HepG2 (cell line): ENCODE data around the gene CLDN7. TPM values are rescaled to one million over a fixed set of nuclear protein-coding genes. Genes with fewer than 3 reads are reported as not detected.

Experiments used
- ATF5 ChIP-seq: sonication (generic); formaldehyde crosslinking; IDR thresholded peaks from 2 replicates; pipeline ENCODE4 v1.4.0; 2020; ENCODE audit warnings: mild to moderate bottlenecking, low read depth, missing genetic modification reagents
- BATF2 ChIP-seq: sonication (generic); formaldehyde crosslinking; IDR thresholded peaks from 2 replicates; pipeline ENCODE4 v1.8.0; 2022; ENCODE audit warnings: mild to moderate bottlenecking, missing genetic modification reagents, moderate library complexity
- BCL6 ChIP-seq: IDR thresholded peaks from 2 replicates; pipeline ENCODE4 v1.6.1; 2016; ENCODE audit warnings: missing genetic modification reagents, missing compliant biosample characterization
- BORCS8-MEF2B ChIP-seq: sonication (generic); formaldehyde crosslinking; IDR thresholded peaks from 2 replicates; pipeline ENCODE4 v1.8.0; 2022; ENCODE audit warnings: mild to moderate bottlenecking, missing genetic modification reagents
- CAMTA2 ChIP-seq: sonication (generic); formaldehyde crosslinking; IDR thresholded peaks from 2 replicates; pipeline ENCODE4 v1.4.0; 2020; ENCODE audit warnings: mild to moderate bottlenecking, missing genetic modification reagents, borderline replicate concordance
- ELF1 ChIP-seq: sonication (generic); formaldehyde crosslinking; IDR thresholded peaks from 2 replicates; pipeline ENCODE4 v1.4.0; 2020; ENCODE audit warnings: missing genetic modification reagents
- FOXP1 ChIP-seq, 2 experiments: fragments of 450-650 bp in 1 of 2; IDR thresholded peaks; 2 replicates each; pipeline ENCODE4 v1.6.1; 2017 to 2018; ENCODE audit warnings: antibody characterized with exemption in 1 of 2
- GABPB1 ChIP-seq: IDR thresholded peaks from 2 replicates; pipeline ENCODE4 v1.6.1; 2016; ENCODE audit warnings: mild to moderate bottlenecking, missing genetic modification reagents, moderate library complexity, missing compliant biosample characterization
- GFI1 ChIP-seq: sonication (generic); formaldehyde crosslinking; IDR thresholded peaks from 2 replicates; pipeline ENCODE4 v1.5.0; 2020; ENCODE audit warnings: missing genetic modification reagents, mild to moderate bottlenecking, borderline replicate concordance
- HOMEZ ChIP-seq: IDR thresholded peaks from 2 replicates; pipeline ENCODE4 v1.6.1; 2016; ENCODE audit warnings: low read depth
- JUN ChIP-seq: sonication (generic); formaldehyde crosslinking; IDR thresholded peaks from 2 replicates; pipeline ENCODE4 v1.4.0; 2020; ENCODE audit warnings: mild to moderate bottlenecking, missing genetic modification reagents
- MEF2D ChIP-seq: sonication (generic); formaldehyde crosslinking; IDR thresholded peaks from 2 replicates; pipeline ENCODE4 v1.5.1; 2020; ENCODE audit warnings: mild to moderate bottlenecking, missing genetic modification reagents
- NFIB ChIP-seq: sonication (generic); formaldehyde crosslinking; IDR thresholded peaks from 2 replicates; pipeline ENCODE4 v1.9.0; 2021; ENCODE audit warnings: missing genetic modification reagents, mild to moderate bottlenecking, borderline replicate concordance
- POGK ChIP-seq: sonication (generic); formaldehyde crosslinking; conservative IDR thresholded peaks from 2 replicates; pipeline ENCODE4 v1.8.0; 2022; ENCODE audit warnings: mild to moderate bottlenecking, moderate library complexity, missing genetic modification reagents
- POLR2A ChIP-seq, 2 experiments: IDR thresholded peaks; 2 replicates each; pipeline ENCODE4 v1.6.1; 2011; ENCODE audit warnings: low read depth in 2 of 2, low read length in 2 of 2, mild to moderate bottlenecking in 1 of 2, moderate library complexity in 1 of 2; ENCODE audit not compliant: insufficient read depth in 1 of 2
- SMC3 ChIP-seq: IDR thresholded peaks from 2 replicates; pipeline ENCODE4 v1.6.1; 2011; ENCODE audit warnings: low read length, improper control_type of control experiment
- SNAI1 ChIP-seq: sonication (generic); formaldehyde crosslinking; IDR thresholded peaks from 2 replicates; pipeline ENCODE4 v1.5.0; 2020; ENCODE audit warnings: mild to moderate bottlenecking, missing genetic modification reagents, borderline replicate concordance
- ZEB1 ChIP-seq: IDR thresholded peaks from 2 replicates; pipeline ENCODE4 v1.6.1; 2012; ENCODE audit warnings: mild to moderate bottlenecking, low read depth, inconsistent platforms; ENCODE audit not compliant: insufficient replicate concordance
- ZFP36 ChIP-seq: fragments of 150-350 bp; IDR thresholded peaks from 2 replicates; pipeline ENCODE4 v1.6.1; 2018; ENCODE audit warnings: borderline replicate concordance, low read length, low read depth; ENCODE audit not compliant: partially characterized antibody
- ZNF124 ChIP-seq: sonication (generic); formaldehyde crosslinking; IDR thresholded peaks from 2 replicates; pipeline ENCODE4 v1.4.0; 2020; ENCODE audit warnings: missing genetic modification reagents
- ZNF543 ChIP-seq: sonication (generic); formaldehyde crosslinking; IDR thresholded peaks from 2 replicates; pipeline ENCODE4 v1.4.0; 2020; ENCODE audit warnings: mild to moderate bottlenecking, missing genetic modification reagents
- ZNF691 ChIP-seq: sonication (generic); formaldehyde crosslinking; IDR thresholded peaks from 2 replicates; pipeline ENCODE4 v1.4.0; 2020; ENCODE audit warnings: missing genetic modification reagents, low read depth, mild to moderate bottlenecking, borderline replicate concordance
- ZNF768 ChIP-seq: sonication (generic); formaldehyde crosslinking; IDR thresholded peaks from 2 replicates; pipeline ENCODE4 v1.4.0; 2020; ENCODE audit warnings: missing genetic modification reagents
- ZNF816 ChIP-seq: sonication (generic); formaldehyde crosslinking; IDR thresholded peaks from 2 replicates; pipeline ENCODE4 v1.8.0; 2022; ENCODE audit warnings: missing genetic modification reagents, mild to moderate bottlenecking, borderline replicate concordance
- polyA plus RNA-seq, 8 experiments: library from polyadenylated mRNA; depleted of rRNA in 3 of 8; stranded (reverse) in 7 of 8; unstranded in 1 of 8; fragments of >200 nt; fragmentation: Illumina TruSeq in 4 of 8; extraction: Trizol in 4 of 8; gene quantifications; 2 replicates each; pipeline versions ENCODE4 v1.2.1 to v1.2.3, GENCODE V29; 2011 to 2016; ENCODE audit warnings: low read depth in 4 of 8, missing spikeins in 1 of 8, mixed read lengths in 1 of 8; ENCODE audit not compliant: insufficient read depth in 1 of 8
- total RNA-seq, 5 experiments: library from RNA; depleted of rRNA; stranded (reverse); fragments of >200 nt; fragmentation: Illumina TruSeq; extraction: Trizol; gene quantifications; 2 replicates each; pipeline ENCODE4 v1.2.3, GENCODE V29; 2016; ENCODE audit warnings: low read depth in 1 of 5

The CLDN7 gene
- total and polyA plus RNA-seq, 2 of the 13 experiments (the other 11 are each of a cell fraction or from before 2014, with no cell fraction given) = not detected

GRCh38 chr17:7307686-7308624, 45.7 kb upstream of the CLDN7 start (continued):
- TF ChIP-seq ZNF691 = no peak
- TF ChIP-seq MEF2D = 0 out of 2 replicates have a peak, but pooled peaks have one; percentile 36
- no peak for TF ChIP-seq JUN (CRISPR knock-in tag)
- TF ChIP-seq SMC3 = no peak
- TF ChIP-seq ZNF816 (CRISPR knock-in tag) = no peak
- no peak for TF ChIP-seq ZFP36
- TF ChIP-seq HOMEZ (CRISPR knock-in tag) = no peak
- TF ChIP-seq ZNF124 (CRISPR knock-in tag) = no peak
- TF ChIP-seq CAMTA2 = 0 out of 2 replicates have a peak, but pooled peaks have one; percentile 73
- TF ChIP-seq ELF1 (CRISPR knock-in tag) = 0 out of 2 replicates have a peak, but pooled peaks have one; percentile 27
- TF ChIP-seq ZNF543 = no peak
- TF ChIP-seq ATF5 = 0 out of 2 replicates have a peak, but pooled peaks have one; percentile 59
- no peak for TF ChIP-seq BATF2
- peak in 1 of 2 experiments; percentile 61; a peak in 2 of 4 replicates for TF ChIP-seq POLR2A (IDR thresholded peaks at IDR 0.05; ENCODE audit: insufficient read depth in 1 of 2, low read depth in 2 of 2, low read length in 2 of 2)
- peak; percentile 72; the same call in 1 of the 2 replicates for TF ChIP-seq SNAI1 (CRISPR knock-in tag)
- no peak for TF ChIP-seq BCL6 (CRISPR knock-in tag)
- peak; percentile 17 for TF ChIP-seq ZEB1
- TF ChIP-seq NFIB (CRISPR knock-in tag) = no peak
- TF ChIP-seq GFI1 (CRISPR knock-in tag) = no peak
- TF ChIP-seq GABPB1 (CRISPR knock-in tag) = peak; percentile 89
- peak; percentile 47; the same call in 1 of the 2 replicates for TF ChIP-seq ZNF768 (CRISPR knock-in tag)
- TF ChIP-seq POGK (CRISPR knock-in tag) = no peak
- peak; percentile 30; the same call in 1 of the 2 replicates for TF ChIP-seq BORCS8-MEF2B (CRISPR knock-in tag)
- TF ChIP-seq FOXP1 (IDR thresholded peaks at IDR 0.05) = no peak
- TF ChIP-seq FOXP1 (CRISPR knock-in tag; IDR thresholded peaks at IDR 0.05) = no peak
